Measurements from ENCODE around the gene GRIK1.

DNA sequence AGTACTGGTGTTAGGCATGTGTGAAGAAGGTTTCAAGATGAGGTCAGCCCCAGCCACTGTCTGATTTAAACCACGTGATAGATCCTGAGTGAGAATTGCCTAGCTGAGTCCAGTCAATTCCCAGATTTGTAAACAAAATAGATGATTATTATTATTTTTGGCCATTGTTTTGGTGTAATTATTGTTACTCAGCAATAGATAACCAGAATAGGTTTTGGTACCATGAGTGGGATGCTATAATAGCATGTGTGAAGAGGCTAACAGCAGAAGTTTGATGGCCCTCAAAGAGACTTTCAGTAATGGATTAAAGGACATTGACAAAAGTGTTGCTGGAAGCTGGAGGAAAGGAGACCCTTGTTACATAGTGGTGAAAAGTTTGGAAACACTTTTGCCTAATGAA lies 426.3 kb downstream of the GRIK1 start:
- TF ChIP-seq, protein P1, sequence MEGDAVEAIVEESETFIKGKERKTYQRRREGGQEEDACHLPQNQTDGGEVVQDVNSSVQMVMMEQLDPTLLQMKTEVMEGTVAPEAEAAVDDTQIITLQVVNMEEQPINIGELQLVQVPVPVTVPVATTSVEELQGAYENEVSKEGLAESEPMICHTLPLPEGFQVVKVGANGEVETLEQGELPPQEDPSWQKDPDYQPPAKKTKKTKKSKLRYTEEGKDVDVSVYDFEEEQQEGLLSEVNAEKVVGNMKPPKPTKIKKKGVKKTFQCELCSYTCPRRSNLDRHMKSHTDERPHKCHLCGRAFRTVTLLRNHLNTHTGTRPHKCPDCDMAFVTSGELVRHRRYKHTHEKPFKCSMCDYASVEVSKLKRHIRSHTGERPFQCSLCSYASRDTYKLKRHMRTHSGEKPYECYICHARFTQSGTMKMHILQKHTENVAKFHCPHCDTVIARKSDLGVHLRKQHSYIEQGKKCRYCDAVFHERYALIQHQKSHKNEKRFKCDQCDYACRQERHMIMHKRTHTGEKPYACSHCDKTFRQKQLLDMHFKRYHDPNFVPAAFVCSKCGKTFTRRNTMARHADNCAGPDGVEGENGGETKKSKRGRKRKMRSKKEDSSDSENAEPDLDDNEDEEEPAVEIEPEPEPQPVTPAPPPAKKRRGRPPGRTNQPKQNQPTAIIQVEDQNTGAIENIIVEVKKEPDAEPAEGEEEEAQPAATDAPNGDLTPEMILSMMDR (IDR thresholded peaks at IDR 0.05), result no peak
- no peak for TF ChIP-seq POLR2A (IDR thresholded peaks at IDR 0.05)
- no peak for TF ChIP-seq EP300 (IDR thresholded peaks at IDR 0.05)

Measured in tibial nerve (tissue), 4 donors.